ENCODE measurements around the gene P2RY8. TPM values are rescaled to one million over a fixed set of nuclear protein-coding genes. Genes with fewer than 3 reads are reported as not detected.
"Not testable (repeated sequence)": the region's sequence is repeated elsewhere in the genome, so short reads cannot be mapped to it uniquely, and the experiment has no call there.

Gene P2RY8
- 0.10 TPM in 1 of 2 replicates, not detected in the other for total RNA-seq (2014; rRNA removed; shearing (Covaris generic))

GRCh38 chrX:1537031-1537715 lies at the start of gene P2RY8:
TSS of gene P2RY8 (minus strand) at chrX:1537185. CDS start at chrX:1466558, 70,627 bp downstream.
- DNase-seq (ENCODE audit: low read depth) = peak; percentile 74

GRCh38 chrX:1584237-1585011 lies 47.4 kb upstream of the P2RY8 start:
- no peak for DNase-seq (ENCODE audit: low read depth)

GRCh38 chrX:1582686-1583437 lies 45.9 kb upstream of the P2RY8 start:
- DNase-seq (ENCODE audit: low read depth) = peak; percentile 92

GRCh38 chrX:1581132-1581531 lies 44.1 kb upstream of the P2RY8 start:
- DNase-seq (ENCODE audit: low read depth) = peak; percentile 70

- peak; percentile 42 for DNase-seq (ENCODE audit: low read depth)
Measured at GRCh38 chrX:1578511-1579173, 41.7 kb upstream of the P2RY8 start.

- DNase-seq (ENCODE audit: low read depth) = no peak
Measured at GRCh38 chrX:1577845-1578244, 40.9 kb upstream of the P2RY8 start.

GRCh38 chrX:1576201-1576992 lies 39.4 kb upstream of the P2RY8 start:
- no peak for DNase-seq (ENCODE audit: low read depth)

GRCh38 chrX:1574181-1574580 lies 37.2 kb upstream of the P2RY8 start:
- DNase-seq (ENCODE audit: low read depth) = not testable (repeated sequence)

- DNase-seq (ENCODE audit: low read depth) = no peak
Measured at GRCh38 chrX:1564750-1565683, 28.0 kb upstream of the P2RY8 start.

- DNase-seq (ENCODE audit: low read depth) = not testable (repeated sequence)
Measured at GRCh38 chrX:1564077-1564476, 27.1 kb upstream of the P2RY8 start.

GRCh38 chrX:1561164-1561563 lies 24.2 kb upstream of the P2RY8 start:
- DNase-seq (ENCODE audit: low read depth) = no peak

- DNase-seq (ENCODE audit: low read depth) = no peak
Measured at GRCh38 chrX:1558761-1559468, 21.9 kb upstream of the P2RY8 start.

GRCh38 chrX:1557442-1557841 lies 20.5 kb upstream of the P2RY8 start:
- DNase-seq (ENCODE audit: low read depth) = not testable (repeated sequence)

GRCh38 chrX:1555370-1555769 lies 18.4 kb upstream of the P2RY8 start:
- no peak for DNase-seq (ENCODE audit: low read depth)

GRCh38 chrX:1554469-1555210 lies 17.7 kb upstream of the P2RY8 start:
- DNase-seq (ENCODE audit: low read depth) = no peak

GRCh38 chrX:1551959-1552546 lies 15.1 kb upstream of the P2RY8 start:
- DNase-seq (ENCODE audit: low read depth) = no peak

- no peak for DNase-seq (ENCODE audit: low read depth)
Measured at GRCh38 chrX:1546691-1547251, 9.8 kb upstream of the P2RY8 start.

Measured in M059J (cell line).